GM12878 (cell line): Measurements from ENCODE around the gene MAD1L1. TPM values are rescaled to one million over a fixed set of nuclear protein-coding genes. Genes with fewer than 3 reads are reported as not detected.

Experiments used
- ATAC-seq: fragments of 200-7000 bp; cut with Tn5 transposase; 3 replicates; pipeline ENCODE4 v1.9.1; 2020; ENCODE audit warnings: mild to moderate bottlenecking, moderate library complexity
- BruUV-seq: library from RNA; stranded (reverse); fragments of 400-500 nt; replicated peaks from 2 replicates; lab custom pipeline; 2021; lab: Mats Ljungman, UMichigan
- CTCF ChIA-PET: fragments of 300-600 bp; sonication (Branson Sonifier 250); formaldehyde crosslinking; extraction: SDS; loops from one replicate; lab custom pipeline; 2021; ENCODE audit warnings: inconsistent platforms; lab: Yijun Ruan, JAX
- POLR2A ChIA-PET: fragments of 350-600 bp; formaldehyde crosslinking; extraction: SDS; loops from one replicate; lab custom pipeline; 2021; ENCODE audit warnings: inconsistent platforms; lab: Charles Lee
- RAD21 ChIA-PET: fragments of 300-600 bp; sonication (Branson Sonifier 250); formaldehyde crosslinking; loops from one replicate; lab custom pipeline; 2023; ENCODE audit warnings: antibody characterized with exemption; ENCODE audit not compliant: unreplicated experiment; lab: Charles Lee
- SMC1A ChIA-PET: fragments of 300-600 bp; sonication (Branson Sonifier 250); formaldehyde crosslinking; loops from one replicate; lab custom pipeline; 2023; ENCODE audit not compliant: unreplicated experiment, uncharacterized antibody; lab: Charles Lee
- DNase-seq: peaks from one replicate; pipeline ENCODE4 v3.0.0-alpha.2; 2011; ENCODE audit warnings: low read depth, low spot score
- FAIRE-seq: peaks from 3 replicates; lab custom pipeline; 2011; peaks lifted over from hg19 to GRCh38; lab: Jason Lieb, UNC
- H2AFZ ChIP-seq: 2 replicates; pipeline ENCODE4 v1.6.0; 2011; ENCODE audit warnings: low read depth, low read length, control low read depth; ENCODE audit not compliant: control insufficient read depth
- H3K27ac ChIP-seq: 2 replicates; pipeline ENCODE4 v1.5.1; 2011; ENCODE audit warnings: control low read depth; ENCODE audit not compliant: control insufficient read depth, insufficient read depth
- H3K27me3 ChIP-seq, 2 experiments: replicated peaks in 1 of 2; 2 replicates each; pipeline versions ENCODE4 v1.6.0 to v1.6.1; 2011; ENCODE audit warnings: low read length in 1 of 2; ENCODE audit not compliant: control insufficient read depth in 2 of 2, insufficient read depth in 2 of 2
- H3K36me3 ChIP-seq, 2 experiments: 2 replicates each; pipeline ENCODE4 v1.5.1; 2011; ENCODE audit warnings: low read length in 1 of 2; ENCODE audit not compliant: control insufficient read depth in 2 of 2, insufficient read depth in 2 of 2
- H3K4me1 ChIP-seq: 2 replicates; pipeline ENCODE4 v1.6.1; 2011; ENCODE audit warnings: mild to moderate bottlenecking, low read length, moderate library complexity, mixed read lengths; ENCODE audit not compliant: control insufficient read depth, insufficient read depth
- H3K4me2 ChIP-seq: 2 replicates; pipeline ENCODE4 v1.6.0; 2011; ENCODE audit warnings: control low read depth; ENCODE audit not compliant: control insufficient read depth, insufficient read depth
- H3K4me3 ChIP-seq: fragments of 200-600 bp; sonication (generic); 2 replicates; pipeline ENCODE4 v1.5.1; 2016
- H3K79me2 ChIP-seq: 2 replicates; pipeline ENCODE4 v1.6.0; 2011; ENCODE audit warnings: low read length; ENCODE audit not compliant: control insufficient read depth, insufficient read depth
- H3K9ac ChIP-seq: 2 replicates; pipeline ENCODE4 v1.8.0; 2011; ENCODE audit warnings: low read length, control low read depth, mixed read lengths; ENCODE audit not compliant: control insufficient read depth, insufficient read depth
- H3K9me3 ChIP-seq: replicated peaks from 3 replicates; pipeline ENCODE4 v1.5.1; 2011; ENCODE audit warnings: mild to moderate bottlenecking, low read length; ENCODE audit not compliant: control insufficient read depth, insufficient read depth
- H4K20me1 ChIP-seq: 2 replicates; pipeline ENCODE4 v1.6.0; 2011; ENCODE audit not compliant: control insufficient read depth, insufficient read depth
- BRCA1 ChIP-seq: IDR thresholded peaks from 2 replicates; pipeline ENCODE4 v1.6.1; 2011; ENCODE audit warnings: low read depth, low read length, improper control_type of control experiment
- E4F1 ChIP-seq: fragments of 450-650 bp; IDR thresholded peaks from 2 replicates; pipeline ENCODE4 v1.6.1; 2018; ENCODE audit warnings: borderline replicate concordance, mild to moderate bottlenecking; ENCODE audit not compliant: partially characterized antibody
- SRF ChIP-seq, 2 experiments: IDR thresholded peaks; 2 replicates each; pipeline ENCODE4 v1.6.1; 2011; ENCODE audit warnings: low read depth in 2 of 2, low read length in 2 of 2, mild to moderate bottlenecking in 1 of 2, moderate library complexity in 1 of 2
- SUZ12 ChIP-seq: fragments of 200-600 bp; sonication (generic); IDR thresholded peaks from one replicate; pipeline ENCODE4 v1.6.1; 2018; ENCODE audit warnings: antibody characterized with exemption, mild to moderate bottlenecking; ENCODE audit not compliant: unreplicated experiment
- WGBS: methylation state at CpG from one replicate; pipeline ENCODE4 v1.1.6; 2016; ENCODE audit warnings: low lambda C conversion rate; ENCODE audit not compliant: insufficient replicate concordance, insufficient coverage; ENCODE audit errors: missing lambda C conversion rate; 5-methylcytosine and 5-hydroxymethylcytosine counted together
- in situ Hi-C: fragments of 300-500 bp; cut with MboI; formaldehyde crosslinking; loops from 9 replicates; pipeline ENCODE4 v1.14.3; 2018; ENCODE audit warnings: mixed read lengths
- intact Hi-C: fragments of 100-400 bp; cut with micrococcal nuclease; formaldehyde crosslinking; loops from one replicate; pipeline ENCODE4 v1.14.2; 2022; ENCODE audit not compliant: unreplicated experiment
- polyA plus RNA-seq, 11 experiments: library from polyadenylated mRNA; depleted of rRNA in 4 of 11; unstranded in 6 of 11; stranded (reverse) in 5 of 11; fragments of >200 nt; fragmentation: Nextera tagmentation in 4 of 11; fragmentation: Illumina TruSeq in 1 of 11; extraction: Ambion mirVana in 4 of 11; extraction: Trizol in 1 of 11; gene quantifications; 1 replicate in 1 of 11; 2 replicates in 10 of 11; pipeline versions ENCODE4 v1.2.1 to v1.2.3, GENCODE V29; 2011 to 2016; ENCODE audit warnings: inconsistent platforms in 2 of 11, missing spikeins in 2 of 11, low read depth in 1 of 11
- total RNA-seq, 4 experiments: library from RNA; depleted of rRNA in 3 of 4; stranded (reverse); fragments of >200 nt in 3 of 4; fragmentation: Illumina TruSeq in 1 of 4; extraction: Trizol in 1 of 4; gene quantifications; 2 replicates each; pipeline versions ENCODE4 v1.2.1 to v1.2.3, GENCODE V29; 2013 to 2021

MAD1L1 gene
- total and polyA plus RNA-seq, 10 of the 15 experiments (the other 5 are each of a cell fraction or from before 2014, with no cell fraction given): 2.2 to 76.8 (median 38.3) TPM

GRCh38 chr7:1770331-1770730, 462.4 kb downstream of the MAD1L1 start:
- ATAC-seq (no peak), FAIRE-seq (no peak), DNase-seq (no peak)
- Histone ChIP-seq H3K27me3 (no peaks in the 10 kb centered on the region), H3K36me3 (no peaks in the 10 kb centered on the region), H3K4me3 (no peak overlapping the region), H3K9me3 (no peaks in the 10 kb centered on the region; the same call in 2 of the 3 replicates), H2AFZ (no peak overlapping the region), H4K20me1 (no peaks in the 10 kb centered on the region), H3K9ac (no peak overlapping the region), H3K79me2 (no peaks in the 10 kb centered on the region), H3K4me1 (no peaks in the 10 kb centered on the region), H3K27ac (no peak overlapping the region), H3K4me2 (no peak overlapping the region)
- WGBS: 65% methylated on average over 5 of the region's 6 CpGs
- TF ChIP-seq SRF (IDR thresholded peaks at IDR 0.05; ENCODE audit: low read depth in 2 of 2, low read length in 2 of 2) (no peak), BRCA1 (no peak), E4F1 (no peak), SUZ12 (no peak)
- POLR2A ChIA-PET: no interaction called here
- in situ Hi-C loops: no loop called here
- no TSS peak for BruUV-seq
- SMC1A ChIA-PET: no interaction called here
- RAD21 ChIA-PET: no interaction called here
- CTCF ChIA-PET: no interaction called here
- intact Hi-C loops: no loop called here
